ENCODE results near the gene GPR68. TPM values are rescaled to one million over a fixed set of nuclear protein-coding genes. Genes with fewer than 3 reads are reported as not detected.
A peak's percentile ranks its signal among the peaks of the same experiment; 100 is the strongest.
"Not testable (repeated sequence)": the region's sequence is repeated elsewhere in the genome, so short reads cannot be mapped to it uniquely, and the experiment has no call there.

The GPR68 gene
- total and polyA plus RNA-seq, 5 experiments from 2014 or later, result 0.15 to 7.9 (median 0.73) TPM

GRCh38 chr14:91249841-91250616 lies 5.5 kb upstream of the GPR68 start:
- ATAC-seq (peak in 1 of 2 donors; percentile 13), DNase-seq (peak in 2 of 10 donors; percentile 39 to 49)
- POLR2A ChIA-PET, result interaction anchor here (0.5 to 1.4 kb wide), 5 partner anchors 12 to 67 kb away, joined by 3 to 9 read pairs (median 4); no protein-coding TSS in a partner anchor
- peaks cover 33 to 82% (median 74%) of the 10 kb centered on the region in 4 donors for H3K4me1 Mint-ChIP-seq
- H3K4me3 Mint-ChIP-seq, result peak overlapping the region; percentile 22 to 77 (median 50)
- H3K36me3 Mint-ChIP-seq, result peaks cover 0 to 5% (median 2%) of the 10 kb centered on the region in 3 donors
- H3K9me3 Mint-ChIP-seq, result peaks cover 0 to 9% (median 4%) of the 10 kb centered on the region in 9 donors
- peak overlapping the region; percentile 81 to 91 (median 90) for H3K27ac Mint-ChIP-seq
- no peaks in the 10 kb centered on the region for H3K27me3 Mint-ChIP-seq

- peaks cover 54 to 92% (median 84%) of the 10 kb centered on the region in 4 donors for H3K4me1 Mint-ChIP-seq
- peaks cover 0 to 9% (median 4%) of the 10 kb centered on the region in 9 donors for H3K9me3 Mint-ChIP-seq
- peak overlapping the region; percentile 87 to 99 (median 96) for H3K27ac Mint-ChIP-seq
- no peaks in the 10 kb centered on the region for H3K27me3 Mint-ChIP-seq
- H3K36me3 Mint-ChIP-seq, result peaks cover 0 to 5% (median 2%) of the 10 kb centered on the region in 3 donors
- POLR2A ChIA-PET, result interaction anchor here (0.6 to 6.2 kb wide), 9 partner anchors 9 to 149 kb away, joined by 3 to 86 read pairs (median 4); no protein-coding TSS in a partner anchor
- peak; percentile 39 to 92 (median 75) for DNase-seq
- H3K4me3 Mint-ChIP-seq, result peak overlapping the region; percentile 51 to 90 (median 75)
- peak; percentile 67 to 72 for ATAC-seq
Measured at GRCh38 chr14:91246051-91246852, 1.7 kb upstream of the GPR68 start.

GRCh38 chr14:91245616-91246015 lies 1.1 kb upstream of the GPR68 start:
- DNase-seq, H3K27me3 Mint-ChIP-seq, H3K9me3 Mint-ChIP-seq, ATAC-seq, H3K36me3 Mint-ChIP-seq: not testable (repeated sequence)
- peak overlapping the region; percentile 51 to 90 (median 78) for H3K4me3 Mint-ChIP-seq
- peaks cover 57 to 93% (median 83%) of the 10 kb centered on the region in 4 donors for H3K4me1 Mint-ChIP-seq
- H3K27ac Mint-ChIP-seq, result peak overlapping the region; percentile 87 to 99 (median 96)
- POLR2A ChIA-PET, result interaction anchor here (0.7 to 6.2 kb wide), 9 partner anchors 9 to 167 kb away, joined by 3 to 86 read pairs (median 5); no protein-coding TSS in a partner anchor

GRCh38 chr14:91245029-91245428 lies 525 bp upstream of the GPR68 start:
- Mint-ChIP-seq H3K4me1 (peaks cover 51 to 91% (median 79%) of the 10 kb centered on the region in 4 donors), H3K36me3 (peaks cover 0 to 5% (median 2%) of the 10 kb centered on the region in 3 donors), H3K4me3 (peak overlapping the region; percentile 70 to 90 (median 84)), H3K27me3 (no peaks in the 10 kb centered on the region), H3K27ac (peak overlapping the region; percentile 87 to 99 (median 96)), H3K9me3 (peaks cover 0 to 9% (median 4%) of the 10 kb centered on the region in 9 donors)
- POLR2A ChIA-PET, result interaction anchor here (0.7 to 6.2 kb wide), 13 partner anchors 7 to 170 kb away, joined by 3 to 86 read pairs (median 4); no protein-coding TSS in a partner anchor
- peak in 9 of 10 donors; percentile 46 to 87 (median 73) for DNase-seq
- ATAC-seq, result peak; percentile 26 to 68

GRCh38 chr14:91243074-91243471 lies 1.4 kb downstream of the GPR68 start:
- POLR2A ChIA-PET, result interaction anchor here (0.7 to 6.2 kb wide), 11 partner anchors 9 to 155 kb away, joined by 3 to 86 read pairs (median 6); no protein-coding TSS in a partner anchor
- Mint-ChIP-seq H3K27ac (peak overlapping the region; percentile 87 to 99 (median 96)), H3K27me3 (no peaks in the 10 kb centered on the region), H3K9me3 (peaks cover 0 to 9% (median 4%) of the 10 kb centered on the region in 9 donors), H3K4me1 (peaks cover 47 to 96% (median 80%) of the 10 kb centered on the region in 4 donors), H3K36me3 (peaks cover 0 to 5% (median 2%) of the 10 kb centered on the region in 3 donors), H3K4me3 (peak overlapping the region; percentile 70 to 90 (median 84))
- DNase-seq (no peak), ATAC-seq (no peak)

- Mint-ChIP-seq H3K9me3 (peaks cover 0 to 7% (median 4%) of the 10 kb centered on the region in 9 donors), H3K4me1 (peaks cover 50 to 95% (median 80%) of the 10 kb centered on the region in 4 donors), H3K27me3 (no peaks in the 10 kb centered on the region), H3K27ac (peak overlapping the region in 8 of 10 donors; percentile 66 to 99 (median 96)), H3K36me3 (peaks cover 0 to 5% (median 2%) of the 10 kb centered on the region in 3 donors), H3K4me3 (peak overlapping the region; percentile 70 to 90 (median 84))
- ATAC-seq (no peak), DNase-seq (no peak)
- POLR2A ChIA-PET, result interaction anchor here (1.1 to 6.2 kb wide), 6 partner anchors 10 to 155 kb away, joined by 4 to 86 read pairs (median 21); no protein-coding TSS in a partner anchor
Measured at GRCh38 chr14:91242635-91243034, 1.9 kb downstream of the GPR68 start.

- Mint-ChIP-seq H3K36me3 (no peaks in the 10 kb centered on the region), H3K4me1 (peaks cover 46 to 92% (median 74%) of the 10 kb centered on the region in 4 donors), H3K9me3 (peaks cover 0 to 5% (median 0%) of the 10 kb centered on the region in 9 donors), H3K27ac (peak overlapping the region; percentile 18 to 98 (median 89)), H3K4me3 (peak overlapping the region; percentile 64 to 90 (median 82)), H3K27me3 (no peaks in the 10 kb centered on the region)
- POLR2A ChIA-PET, result interaction anchor here (2.8 to 6.2 kb wide), 4 partner anchors 10 to 22 kb away, joined by 15 to 86 read pairs (median 23); no protein-coding TSS in a partner anchor
- ATAC-seq (no peak), DNase-seq (peak in 2 of 10 donors; percentile 28 to 33)
Measured at GRCh38 chr14:91241863-91242262, 2.6 kb downstream of the GPR68 start.

GRCh38 chr14:91238661-91239060 lies 5.8 kb downstream of the GPR68 start:
- H3K27ac Mint-ChIP-seq, result peak overlapping the region in 2 of 10 donors; percentile 42 to 44
- POLR2A ChIA-PET, result interaction anchor here (3.1 kb wide), 1 partner anchor 10 kb away, joined by 11 read pairs; no protein-coding TSS in a partner anchor
- H3K36me3 Mint-ChIP-seq, result no peaks in the 10 kb centered on the region

GRCh38 chr14:91238085-91238484 lies 6.4 kb downstream of the GPR68 start:
- POLR2A ChIA-PET, result interaction anchor here (3.1 kb wide), 1 partner anchor 9 kb away, joined by 11 read pairs; no protein-coding TSS in a partner anchor
- no peaks in the 10 kb centered on the region for H3K27me3 Mint-ChIP-seq
- DNase-seq (no peak), ATAC-seq (no peak)
- peak overlapping the region in 3 of 10 donors; percentile 25 to 44 (median 42) for H3K27ac Mint-ChIP-seq
- H3K36me3 Mint-ChIP-seq, result no peaks in the 10 kb centered on the region
- no peak overlapping the region for H3K4me3 Mint-ChIP-seq
- H3K9me3 Mint-ChIP-seq, result no peaks in the 10 kb centered on the region
- H3K4me1 Mint-ChIP-seq, result peaks cover 34 to 70% (median 52%) of the 10 kb centered on the region in 4 donors

More at GRCh38 chr14:91238661-91239060, 5.8 kb downstream of the GPR68 start:
- no peaks in the 10 kb centered on the region for H3K9me3 Mint-ChIP-seq
- DNase-seq (no peak), ATAC-seq (no peak)
- peak overlapping the region in 1 of 10 donors; percentile 7 for H3K4me3 Mint-ChIP-seq
- H3K27me3 Mint-ChIP-seq, result no peaks in the 10 kb centered on the region
- H3K4me1 Mint-ChIP-seq, result peaks cover 38 to 71% (median 57%) of the 10 kb centered on the region in 4 donors

GRCh38 chr14:91237219-91237618 lies 7.3 kb downstream of the GPR68 start:
- Mint-ChIP-seq H3K4me3 (no peak overlapping the region), H3K36me3 (peaks cover 0 to 3% (median 0%) of the 10 kb centered on the region in 3 donors), H3K27ac (peak overlapping the region in 1 of 10 donors; percentile 40), H3K4me1 (peaks cover 29 to 69% (median 49%) of the 10 kb centered on the region in 4 donors), H3K9me3 (peaks cover 0 to 2% (median 0%) of the 10 kb centered on the region in 9 donors), H3K27me3 (no peaks in the 10 kb centered on the region)
- DNase-seq, result no peak
- no peak for ATAC-seq
- POLR2A ChIA-PET, result no interaction called here

- peak overlapping the region in 1 of 10 donors; percentile 65 for H3K27ac Mint-ChIP-seq
- no peak overlapping the region for H3K4me3 Mint-ChIP-seq
- H3K36me3 Mint-ChIP-seq, result peaks cover 0 to 10% (median 0%) of the 10 kb centered on the region in 3 donors
- H3K9me3 Mint-ChIP-seq, result peaks cover 0 to 5% (median 0%) of the 10 kb centered on the region in 9 donors
- ATAC-seq, result no peak
- no peak for DNase-seq
- POLR2A ChIA-PET, result interaction anchor here (0.7 kb wide), 3 partner anchors 11 to 916 kb away, joined by 3 to 4 read pairs (median 3); no protein-coding TSS in a partner anchor
- no peaks in the 10 kb centered on the region for H3K27me3 Mint-ChIP-seq
- H3K4me1 Mint-ChIP-seq, result peaks cover 19 to 69% (median 50%) of the 10 kb centered on the region in 4 donors
Measured at GRCh38 chr14:91235841-91236240, 8.7 kb downstream of the GPR68 start.
